Left lung (tissue), 10 donors: ENCODE measurements around the gene KDM8. TPM values are rescaled to one million over a fixed set of nuclear protein-coding genes. Genes with fewer than 3 reads are reported as not detected.

Source experiments
- ATAC-seq: fragments of 200-7000 bp; cut with Tn5 transposase; one replicate; pipeline ENCODE4 v1.9.1; 2020; ENCODE audit warnings: moderate library complexity
- DNase-seq, 4 donors: peaks; one replicate each; pipeline ENCODE4 v3.0.0-alpha.2; 2013 to 2020
- H3K27ac ChIP-seq, 2 donors: fragments of 200-600 bp; sonication (generic) in 1 of 2; one replicate each; pipeline versions ENCODE4 v1.5.0 to v1.8.0; 2020 to 2021
- H3K27me3 ChIP-seq, 2 donors: fragments of 200-600 bp; sonication (generic) in 1 of 2; one replicate each; pipeline versions ENCODE4 v1.5.0 to v1.8.0; 2020 to 2021
- H3K36me3 ChIP-seq, 2 donors: fragments of 200-600 bp; sonication (generic) in 1 of 2; one replicate each; pipeline versions ENCODE4 v1.5.0 to v1.8.0; 2020 to 2021
- H3K4me1 ChIP-seq, 2 donors: fragments of 200-600 bp; one replicate each; pipeline ENCODE4 v1.8.0; 2021
- H3K4me3 ChIP-seq, 2 donors: fragments of 200-600 bp; sonication (generic) in 1 of 2; one replicate each; pipeline versions ENCODE4 v1.5.0 to v1.8.0; 2020 to 2021; ENCODE audit warnings: mild to moderate bottlenecking in 1 of 2
- H3K9me3 ChIP-seq, 2 donors: fragments of 200-600 bp; sonication (generic) in 1 of 2; one replicate each; pipeline versions ENCODE4 v1.5.0 to v1.8.0; 2020 to 2021
- intact Hi-C, 2 donors: fragments of 100-400 bp; cut with DNase I; formaldehyde crosslinking; loops; one replicate each; pipeline versions ENCODE4 v1.11.2 to v1.14.2; 2022
- polyA plus RNA-seq, 6 donors: library from polyadenylated mRNA; unstranded; fragments of 120-200 nt; gene quantifications; one replicate each; pipeline ENCODE4 v1.2.1, GENCODE V29; 2013; ENCODE audit not compliant: insufficient read length in 6 of 6
- total RNA-seq, 2 donors: library from RNA; stranded (reverse); fragmentation: NEBNext Ultra II Directional; extraction: Animal tissue kit (Norgen Biotek cat#: 25700); gene quantifications; one replicate each; pipeline ENCODE4 v1.2.1, GENCODE V29; 2021
- TF ChIP-seq, protein P1 (sequence below), 2 donors: fragments of 200-600 bp; sonication (generic) in 1 of 2; IDR thresholded peaks; one replicate each; pipeline versions ENCODE4 v1.5.0 to v1.8.0; 2021; ENCODE audit warnings: antibody characterized with exemption in 2 of 2
- donor health status: DM: no; HTN: yes; CAD: no.
- donor health status: DM: no; HTN: no; CAD: no.

Gene KDM8
- total and polyA plus RNA-seq, 8 donors: 5.2 to 9.9 (median 8.8) TPM

GRCh38 chr16:27221576-27222248 lies 18.4 kb downstream of the KDM8 start:
- H3K4me3 ChIP-seq: no peak overlapping the region
- TF ChIP-seq, protein P1, sequence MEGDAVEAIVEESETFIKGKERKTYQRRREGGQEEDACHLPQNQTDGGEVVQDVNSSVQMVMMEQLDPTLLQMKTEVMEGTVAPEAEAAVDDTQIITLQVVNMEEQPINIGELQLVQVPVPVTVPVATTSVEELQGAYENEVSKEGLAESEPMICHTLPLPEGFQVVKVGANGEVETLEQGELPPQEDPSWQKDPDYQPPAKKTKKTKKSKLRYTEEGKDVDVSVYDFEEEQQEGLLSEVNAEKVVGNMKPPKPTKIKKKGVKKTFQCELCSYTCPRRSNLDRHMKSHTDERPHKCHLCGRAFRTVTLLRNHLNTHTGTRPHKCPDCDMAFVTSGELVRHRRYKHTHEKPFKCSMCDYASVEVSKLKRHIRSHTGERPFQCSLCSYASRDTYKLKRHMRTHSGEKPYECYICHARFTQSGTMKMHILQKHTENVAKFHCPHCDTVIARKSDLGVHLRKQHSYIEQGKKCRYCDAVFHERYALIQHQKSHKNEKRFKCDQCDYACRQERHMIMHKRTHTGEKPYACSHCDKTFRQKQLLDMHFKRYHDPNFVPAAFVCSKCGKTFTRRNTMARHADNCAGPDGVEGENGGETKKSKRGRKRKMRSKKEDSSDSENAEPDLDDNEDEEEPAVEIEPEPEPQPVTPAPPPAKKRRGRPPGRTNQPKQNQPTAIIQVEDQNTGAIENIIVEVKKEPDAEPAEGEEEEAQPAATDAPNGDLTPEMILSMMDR (IDR thresholded peaks at IDR 0.05): no peak
- no peak overlapping the region for H3K27ac ChIP-seq
- H3K36me3 ChIP-seq: peaks cover 0 to 69% of the 10 kb centered on the region in 2 donors
- peaks cover 9 to 14% of the 10 kb centered on the region in 2 donors for H3K4me1 ChIP-seq
- no peak for DNase-seq
- no peaks in the 10 kb centered on the region for H3K27me3 ChIP-seq
- intact Hi-C loops: no loop called here
- ATAC-seq: no peak
- H3K9me3 ChIP-seq: no peaks in the 10 kb centered on the region

DNA sequence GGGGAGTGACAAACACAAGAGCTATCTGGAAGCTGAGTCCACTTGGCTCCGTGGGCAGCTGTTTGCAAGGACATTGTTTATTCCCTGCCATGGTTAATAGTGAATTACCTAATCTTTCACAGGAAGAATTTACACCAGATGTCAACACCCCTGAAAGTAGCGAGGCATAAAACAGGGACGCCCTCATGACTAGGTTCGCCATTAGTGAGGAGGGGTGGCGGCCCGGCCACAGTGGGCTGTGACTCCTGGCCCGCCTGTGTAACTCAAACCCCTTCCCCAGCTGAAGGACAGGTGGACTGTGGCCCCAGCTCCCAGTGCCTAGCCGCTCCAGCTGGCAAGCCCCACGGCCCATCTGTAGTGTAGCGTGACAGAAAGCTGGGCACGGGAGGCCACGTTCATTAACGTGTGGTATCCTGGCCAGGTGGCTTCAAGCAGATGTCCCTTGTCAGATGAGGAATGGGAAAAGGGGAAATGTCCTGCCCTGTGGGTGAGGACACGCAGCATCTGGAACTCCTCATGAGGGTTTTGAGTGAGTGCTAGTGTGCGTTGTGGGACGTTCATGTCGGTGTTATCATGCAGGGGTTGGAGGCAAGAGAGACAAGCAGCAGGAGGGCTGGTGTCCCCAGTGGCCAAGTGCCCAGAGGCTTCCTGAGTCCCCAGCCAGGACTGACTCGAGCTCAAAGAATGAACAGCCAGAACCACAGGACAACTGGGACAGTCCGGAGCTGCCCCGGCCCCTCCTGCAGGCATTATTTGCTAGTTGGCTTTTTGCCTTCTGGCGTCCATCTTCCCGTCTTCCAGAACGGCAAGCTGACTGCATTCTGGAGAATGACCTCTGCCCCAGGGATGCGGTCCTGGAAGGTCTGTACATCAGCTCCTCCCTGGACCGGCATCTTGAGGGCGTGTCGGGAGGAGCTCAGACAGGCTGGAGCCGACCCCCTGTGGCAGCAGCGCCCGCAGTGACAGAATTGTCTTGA lies 19.2 kb downstream of the KDM8 start:
- ATAC-seq (peak; percentile 25), DNase-seq (peak in 2 of 4 donors; percentile 58 to 68)
- TF ChIP-seq, protein P1 (IDR thresholded peaks at IDR 0.05): no peak
- peaks cover 0 to 68% of the 10 kb centered on the region in 2 donors for H3K36me3 ChIP-seq
- no peaks in the 10 kb centered on the region for H3K27me3 ChIP-seq
- H3K27ac ChIP-seq: peak overlapping the region in 1 of 2 donors; percentile 18
- peaks cover 9 to 14% of the 10 kb centered on the region in 2 donors for H3K4me1 ChIP-seq
- no peak overlapping the region for H3K4me3 ChIP-seq
- H3K9me3 ChIP-seq: no peaks in the 10 kb centered on the region
- intact Hi-C loops: no loop called here

DNA sequence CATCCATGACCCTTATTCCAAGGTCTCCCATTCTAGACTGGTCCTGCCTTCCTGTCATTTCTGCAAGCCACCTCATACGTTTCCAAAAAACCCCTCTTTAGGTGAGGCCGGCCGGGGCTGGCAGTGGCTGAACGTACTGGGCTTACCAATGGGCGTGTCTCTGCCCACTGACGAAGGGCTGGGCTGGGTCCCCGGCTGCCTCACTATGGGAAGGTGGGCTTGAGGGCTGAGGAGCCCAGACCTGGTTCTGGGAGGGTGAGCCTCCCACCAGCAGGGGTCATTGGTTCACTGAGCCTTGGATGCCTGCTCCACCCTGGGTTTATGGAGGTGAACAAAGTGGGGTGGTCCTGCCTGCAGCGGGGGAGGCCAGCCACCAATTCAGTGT lies 19.9 kb downstream of the KDM8 start:
- Histone ChIP-seq H3K27me3 (no peaks in the 10 kb centered on the region), H3K9me3 (no peaks in the 10 kb centered on the region), H3K36me3 (peaks cover 0 to 61% of the 10 kb centered on the region in 2 donors), H3K4me1 (peaks cover 9 to 14% of the 10 kb centered on the region in 2 donors), H3K4me3 (no peak overlapping the region), H3K27ac (peak overlapping the region in 1 of 2 donors; percentile 18)
- ATAC-seq (no peak), DNase-seq (no peak)
- TF ChIP-seq, protein P1 (IDR thresholded peaks at IDR 0.05): no peak
- intact Hi-C loops: no loop called here

- Histone ChIP-seq H3K36me3 (peaks cover 0 to 60% of the 10 kb centered on the region in 2 donors), H3K27me3 (no peaks in the 10 kb centered on the region), H3K27ac (no peak overlapping the region), H3K9me3 (no peaks in the 10 kb centered on the region), H3K4me1 (peaks cover 9 to 14% of the 10 kb centered on the region in 2 donors), H3K4me3 (no peak overlapping the region)
- TF ChIP-seq, protein P1 (IDR thresholded peaks at IDR 0.05): no peak
- DNase-seq (no peak), ATAC-seq (no peak)
- intact Hi-C loops: no loop called here
Observed at GRCh38 chr16:27223701-27224100, 20.4 kb downstream of the KDM8 start.

DNA sequence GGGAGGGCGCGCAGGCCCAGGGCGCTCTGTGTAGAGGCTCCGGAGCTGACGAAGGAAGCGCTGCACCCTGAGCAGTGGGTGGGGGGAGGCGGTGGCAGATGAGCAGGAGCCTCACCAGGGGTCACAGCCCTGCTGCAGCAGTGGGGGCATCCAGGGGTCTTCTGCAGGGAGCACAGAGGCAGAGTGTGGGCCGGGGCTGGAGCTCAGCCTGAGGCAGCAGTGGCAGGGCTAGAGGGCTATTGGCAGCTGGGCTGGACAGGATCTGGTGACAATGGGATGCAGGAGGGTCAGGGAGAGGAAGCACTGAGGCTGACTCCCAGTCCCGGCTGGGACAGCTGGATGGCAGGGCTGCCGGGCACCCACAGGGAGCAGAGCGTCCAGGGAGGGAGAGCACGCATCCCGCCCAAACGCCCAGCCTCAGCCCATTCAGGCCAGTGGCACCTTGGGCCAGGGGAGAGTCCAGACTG lies 21.0 kb downstream of the KDM8 start:
- Histone ChIP-seq H3K27ac (no peak overlapping the region), H3K4me3 (no peak overlapping the region), H3K36me3 (peaks cover 0 to 54% of the 10 kb centered on the region in 2 donors), H3K27me3 (no peaks in the 10 kb centered on the region), H3K9me3 (no peaks in the 10 kb centered on the region), H3K4me1 (peaks cover 9 to 17% of the 10 kb centered on the region in 2 donors)
- intact Hi-C loops: no loop called here
- ATAC-seq (no peak), DNase-seq (no peak)
- TF ChIP-seq, protein P1 (IDR thresholded peaks at IDR 0.05): no peak
